Measurements from ENCODE around the gene CAMK4. TPM values are rescaled to one million over a fixed set of nuclear protein-coding genes. Genes with fewer than 3 reads are reported as not detected.
A peak's percentile ranks its signal among the peaks of the same experiment; 100 is the strongest.

Gene CAMK4
- total RNA-seq, 1 experiment from 2014 or later, result 23.3 TPM

- Mint-ChIP-seq H3K4me3 (ENCODE audit: low read depth, unreplicated experiment) (peak overlapping the region; percentile 98), H3K27me3 (ENCODE audit: unreplicated experiment) (no peaks in the 10 kb centered on the region), H3K9me3 (ENCODE audit: low read depth, unreplicated experiment) (no peaks in the 10 kb centered on the region), H3K36me3 (ENCODE audit: insufficient read depth, unreplicated experiment) (peaks cover 32% of the 10 kb centered on the region), H3K4me1 (ENCODE audit: low read depth, unreplicated experiment) (peaks cover 17% of the 10 kb centered on the region), H3K27ac (ENCODE audit: unreplicated experiment) (peak overlapping the region; percentile 83)
- TF ChIP-seq CTCF (IDR thresholded peaks at IDR 0.05; ENCODE audit: unreplicated experiment), result no peak
- no TSS peak for BruUV-seq (replicated peaks)
- no peak for DNase-seq
- intact Hi-C loops (cut with micrococcal nuclease; ENCODE audit: unreplicated experiment), result no loop called here
- CTCF ChIA-PET, result interaction anchor here (0.7 kb wide), 1 partner anchor 366 kb away, joined by 3 read pairs; no protein-coding TSS in a partner anchor
Measured at GRCh38 chr5:111514087-111514486, 289.9 kb downstream of the CAMK4 start.

- no peaks in the 10 kb centered on the region for H3K9me3 Mint-ChIP-seq (ENCODE audit: low read depth, unreplicated experiment)
- H3K27me3 Mint-ChIP-seq (ENCODE audit: unreplicated experiment), result no peaks in the 10 kb centered on the region
- H3K36me3 Mint-ChIP-seq (ENCODE audit: insufficient read depth, unreplicated experiment), result peaks cover 3% of the 10 kb centered on the region
- CTCF ChIA-PET, result no interaction called here
- BruUV-seq (replicated peaks), result no TSS peak
- H3K4me3 Mint-ChIP-seq (ENCODE audit: low read depth, unreplicated experiment), result no peak overlapping the region
- intact Hi-C loops (cut with micrococcal nuclease; ENCODE audit: unreplicated experiment), result no loop called here
- no peak for DNase-seq
- H3K4me1 Mint-ChIP-seq (ENCODE audit: low read depth, unreplicated experiment), result peaks cover 9% of the 10 kb centered on the region
- TF ChIP-seq CTCF (IDR thresholded peaks at IDR 0.05; ENCODE audit: unreplicated experiment), result no peak
- no peak overlapping the region for H3K27ac Mint-ChIP-seq (ENCODE audit: unreplicated experiment)
Measured at GRCh38 chr5:111517853-111518501, 293.8 kb downstream of the CAMK4 start.

GRCh38 chr5:111518777-111519176, 294.6 kb downstream of the CAMK4 start:
- no peak for DNase-seq
- BruUV-seq (replicated peaks), result no TSS peak
- Mint-ChIP-seq H3K4me3 (ENCODE audit: low read depth, unreplicated experiment) (no peak overlapping the region), H3K4me1 (ENCODE audit: low read depth, unreplicated experiment) (peaks cover 9% of the 10 kb centered on the region), H3K36me3 (ENCODE audit: insufficient read depth, unreplicated experiment) (no peaks in the 10 kb centered on the region), H3K9me3 (ENCODE audit: low read depth, unreplicated experiment) (no peaks in the 10 kb centered on the region), H3K27me3 (ENCODE audit: unreplicated experiment) (no peaks in the 10 kb centered on the region), H3K27ac (ENCODE audit: unreplicated experiment) (no peak overlapping the region)
- intact Hi-C loops (cut with micrococcal nuclease; ENCODE audit: unreplicated experiment), result no loop called here
- CTCF ChIA-PET, result no interaction called here
- no peak for TF ChIP-seq CTCF (IDR thresholded peaks at IDR 0.05; ENCODE audit: unreplicated experiment)

- CTCF ChIA-PET, result no interaction called here
- Mint-ChIP-seq H3K27me3 (ENCODE audit: unreplicated experiment) (no peaks in the 10 kb centered on the region), H3K27ac (ENCODE audit: unreplicated experiment) (no peak overlapping the region), H3K4me3 (ENCODE audit: low read depth, unreplicated experiment) (no peak overlapping the region), H3K4me1 (ENCODE audit: low read depth, unreplicated experiment) (peaks cover 9% of the 10 kb centered on the region), H3K36me3 (ENCODE audit: insufficient read depth, unreplicated experiment) (no peaks in the 10 kb centered on the region), H3K9me3 (ENCODE audit: low read depth, unreplicated experiment) (no peaks in the 10 kb centered on the region)
- TF ChIP-seq CTCF (IDR thresholded peaks at IDR 0.05; ENCODE audit: unreplicated experiment), result no peak
- no TSS peak for BruUV-seq (replicated peaks)
- intact Hi-C loops (cut with micrococcal nuclease; ENCODE audit: unreplicated experiment), result no loop called here
- no peak for DNase-seq
Measured at GRCh38 chr5:111520908-111521307, 296.7 kb downstream of the CAMK4 start.
